T-helper 9 cell (primary cell): Measurements from ENCODE around the gene ZIC1.

ENCODE experiments used
- DNase-seq: peaks from one replicate; pipeline ENCODE4 v3.0.0-alpha.2; 2020

Gene ZIC1

GRCh38 chr3:147422601-147423536 lies 13.7 kb downstream of the ZIC1 start:
- no peak for DNase-seq

- DNase-seq = no peak
Measured at GRCh38 chr3:147423537-147423797, 14.3 kb downstream of the ZIC1 start.

DNA sequence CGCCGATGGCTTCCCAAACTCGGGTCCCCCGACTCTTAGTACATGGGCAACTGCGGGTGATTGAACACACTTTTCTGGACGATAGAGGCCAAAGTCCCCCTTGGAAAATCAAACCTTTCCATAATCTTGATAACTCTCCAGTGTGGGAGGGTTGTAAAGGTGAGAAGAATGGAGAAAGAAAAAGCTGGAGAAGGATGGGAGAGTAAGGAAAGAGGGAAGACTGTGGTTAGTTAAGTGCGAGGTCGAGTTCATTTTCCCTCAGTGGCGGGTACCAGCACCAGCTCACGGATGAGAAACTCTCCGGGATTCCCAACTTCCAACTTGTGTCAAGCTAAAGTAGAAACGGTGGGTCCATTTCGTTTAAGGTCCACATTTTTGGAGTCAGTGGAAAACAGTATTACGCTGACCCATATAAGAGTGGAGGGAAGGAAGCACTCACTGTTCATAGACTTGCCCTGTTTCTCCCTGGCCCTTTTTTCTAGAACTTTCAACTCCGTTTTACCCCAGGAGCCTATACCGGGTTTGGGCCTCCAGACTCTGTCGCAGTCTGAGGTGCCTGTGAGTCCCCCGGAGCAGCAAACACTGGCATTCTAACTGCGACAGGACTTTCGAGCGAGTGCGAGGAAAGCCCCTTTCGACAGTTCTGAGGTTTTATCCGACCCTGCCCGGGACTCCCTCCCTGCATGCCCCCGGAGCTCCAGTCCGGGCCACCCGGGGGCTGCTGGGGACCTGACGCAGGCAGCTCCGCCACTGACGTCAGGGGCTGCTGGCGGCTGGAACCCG lies 14.8 kb downstream of the ZIC1 start:
- DNase-seq = no peak

GRCh38 chr3:147424581-147425387 lies 15.6 kb downstream of the ZIC1 start:
- DNase-seq = no peak

DNA sequence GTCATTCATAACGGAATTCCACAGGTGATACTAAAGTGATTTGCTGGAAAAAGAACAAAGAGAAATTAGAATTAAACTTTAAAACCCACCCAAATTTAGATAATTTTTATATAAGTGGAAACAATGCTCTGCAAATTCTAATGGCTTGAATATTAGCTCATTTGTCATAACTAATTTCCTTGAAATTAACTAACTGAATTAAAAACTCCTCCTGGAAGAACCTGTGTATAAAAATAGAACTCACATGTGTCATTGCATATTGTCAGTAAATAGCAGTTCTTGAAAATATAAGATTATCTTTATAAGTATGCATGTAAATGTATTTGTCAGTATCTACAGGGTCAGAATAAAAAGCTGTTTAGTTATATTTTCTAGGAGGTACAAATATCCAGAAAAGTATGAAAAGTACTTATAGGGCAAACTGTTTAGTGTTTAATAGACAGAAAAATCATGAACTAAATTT lies 16.3 kb downstream of the ZIC1 start:
- no peak for DNase-seq

DNA sequence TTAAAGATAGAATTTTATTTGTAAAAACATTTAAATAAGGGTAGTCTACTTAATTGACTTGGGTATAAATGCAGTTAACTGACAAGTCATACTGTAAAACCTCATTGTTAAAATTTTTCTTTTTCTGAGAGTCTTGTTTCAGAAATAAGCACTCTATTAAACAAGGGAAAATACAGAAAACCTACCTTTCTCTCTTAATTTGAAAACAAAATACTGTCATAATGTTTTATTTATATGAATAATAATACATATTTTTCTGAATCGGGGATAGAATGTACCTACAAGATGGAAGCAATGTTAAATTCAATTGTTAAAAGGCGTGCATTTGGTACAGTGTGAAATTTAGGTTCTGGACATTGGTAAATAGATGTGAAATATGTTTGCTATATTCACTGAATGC lies 17.8 kb downstream of the ZIC1 start:
- no peak for DNase-seq

DNA sequence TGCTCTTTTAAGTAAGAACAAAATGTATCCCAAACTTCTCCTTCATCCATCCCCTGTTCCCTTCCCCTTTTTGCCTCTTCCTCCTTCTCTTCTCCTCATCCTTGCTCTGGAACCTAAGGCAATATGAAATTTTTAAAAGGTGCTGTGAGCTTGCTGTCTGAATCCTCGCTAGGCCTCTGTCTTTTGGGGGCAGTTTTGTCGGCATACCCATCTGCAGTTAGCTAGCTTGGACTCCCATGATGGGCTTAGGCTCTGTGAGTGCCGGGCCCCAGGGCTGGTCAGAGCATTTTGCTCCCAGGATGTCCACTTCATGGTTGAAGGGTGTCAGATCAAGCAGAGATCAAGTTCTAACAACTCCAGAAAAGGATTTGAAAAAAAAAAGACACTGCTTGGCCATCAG lies 18.6 kb downstream of the ZIC1 start:
- no peak for DNase-seq

GRCh38 chr3:147428326-147428725 lies 19.2 kb downstream of the ZIC1 start:
- DNase-seq = no peak

DNA sequence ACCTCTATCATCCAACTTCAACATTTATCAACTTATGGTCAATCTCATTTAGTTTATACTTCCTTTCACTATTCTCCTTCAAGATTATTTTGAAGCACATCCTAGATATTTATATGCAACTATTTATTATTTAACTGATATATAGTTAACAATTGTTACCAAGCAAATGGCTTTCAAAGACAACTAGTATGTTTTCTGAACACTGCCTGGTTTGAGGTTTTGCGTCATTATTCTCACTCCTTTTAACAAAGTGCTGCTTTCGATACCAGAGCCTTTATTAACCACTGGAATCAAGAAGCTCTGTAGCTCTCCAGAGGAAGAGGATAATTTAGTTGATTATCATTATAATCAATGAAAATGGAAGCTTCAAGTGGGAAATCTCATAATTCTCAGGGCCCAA lies 19.6 kb downstream of the ZIC1 start:
- no peak for DNase-seq

- DNase-seq = no peak
Measured at GRCh38 chr3:147431751-147432150, 22.6 kb downstream of the ZIC1 start.

- no peak for DNase-seq
Measured at GRCh38 chr3:147447224-147447623, 38.1 kb downstream of the ZIC1 start.

- DNase-seq = no peak
Measured at GRCh38 chr3:147449669-147450068, 40.5 kb downstream of the ZIC1 start.

DNA sequence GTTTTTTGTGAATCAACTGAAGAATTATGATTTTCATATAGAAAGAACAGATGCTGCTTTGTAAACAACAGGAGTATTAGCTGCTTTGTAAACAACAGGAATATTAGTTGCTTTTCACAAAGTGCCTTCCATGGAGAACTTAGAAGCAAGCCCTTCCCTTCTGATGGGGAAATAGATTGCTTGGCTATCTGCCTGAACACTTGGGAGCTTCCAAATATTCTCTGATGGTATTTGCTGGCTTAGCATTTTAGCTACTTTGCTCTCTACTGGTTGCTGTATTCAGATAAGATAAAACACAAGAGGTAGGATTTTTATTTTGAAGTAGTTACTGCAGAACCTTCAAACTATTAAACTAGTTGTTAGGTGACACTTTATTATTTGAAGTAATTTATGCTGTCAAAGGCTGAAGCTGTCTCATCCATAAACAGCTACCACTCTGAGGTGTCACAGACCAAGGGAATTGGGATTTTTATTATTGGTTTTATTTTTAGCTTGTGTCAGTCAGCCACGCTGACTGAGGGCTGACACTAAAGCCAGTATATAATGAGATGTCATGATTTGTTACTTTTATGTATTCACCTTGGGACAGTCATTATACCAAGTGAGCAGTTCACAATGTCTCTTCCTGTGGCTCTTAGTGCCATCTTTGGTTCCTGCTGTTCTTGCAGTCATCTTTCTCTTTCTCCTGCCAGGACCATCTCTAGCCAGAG lies 50.0 kb downstream of the ZIC1 start:
- DNase-seq = no peak

- DNase-seq = no peak
Measured at GRCh38 chr3:147462856-147463255, 53.7 kb downstream of the ZIC1 start.
